GM19023 (cell line): ENCODE data around the gene SCIMP.
"Not testable (repeated sequence)": the region's sequence is repeated elsewhere in the genome, so short reads cannot be mapped to it uniquely, and the experiment has no call there.

Source experiments
- ATAC-seq: cut with Tn5 transposase; IDR thresholded peaks from one replicate; pipeline ENCODE4 v1.9.1; 2021; ENCODE audit warnings: mild to moderate bottlenecking, moderate library complexity; ENCODE audit not compliant: unreplicated experiment

Gene SCIMP

DNA sequence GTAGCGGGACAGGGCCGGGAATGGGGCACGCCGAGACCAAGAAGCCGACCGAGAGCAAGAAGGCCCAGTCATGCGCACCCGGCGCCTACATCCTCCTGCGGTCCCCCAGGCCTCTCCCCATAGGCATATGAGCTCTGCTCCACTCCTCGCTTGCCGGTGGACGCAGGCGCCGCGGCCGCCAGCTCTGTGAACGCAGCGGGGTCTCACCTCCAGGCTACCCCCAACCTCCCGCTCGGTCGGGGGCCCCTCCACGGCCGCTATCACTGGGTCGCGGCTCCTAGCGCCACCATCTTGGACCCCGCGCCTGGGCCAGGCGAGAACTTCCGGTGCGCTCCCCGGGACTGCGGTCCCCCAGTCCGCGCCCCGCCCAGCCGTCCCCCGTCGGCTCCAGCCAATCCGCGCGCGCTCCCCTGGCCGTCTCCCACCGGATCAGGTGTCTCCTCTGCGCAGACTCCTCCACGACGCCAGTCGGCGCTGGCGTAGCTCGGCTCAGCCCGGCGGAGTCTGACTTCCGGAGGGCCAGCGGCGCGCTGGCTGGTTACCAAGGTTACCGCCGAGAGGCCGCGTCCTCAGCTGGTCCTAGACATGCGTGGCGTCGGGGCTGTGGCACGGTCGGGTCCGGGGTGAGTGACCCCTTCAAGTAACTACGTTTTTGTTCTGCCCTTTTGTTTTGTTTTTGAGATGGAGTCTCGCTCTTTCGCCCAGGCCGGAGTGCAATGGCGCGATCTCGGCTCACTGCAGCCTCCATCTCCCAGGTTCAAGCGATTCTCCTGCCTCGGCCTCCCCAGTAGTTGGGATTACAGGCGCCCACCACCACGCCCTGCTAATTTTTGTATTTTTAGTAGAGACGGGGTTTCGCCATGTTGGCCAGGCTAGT is 42.9 kb downstream of the SCIMP start, which contains the start of gene ZNF594:
ZNF594 (minus strand) TSS at position 328 of the 877 bp plus-strand sequence. CDS start 7,612 bp downstream, outside the sequence.
- ATAC-seq: peak; percentile 98

DNA sequence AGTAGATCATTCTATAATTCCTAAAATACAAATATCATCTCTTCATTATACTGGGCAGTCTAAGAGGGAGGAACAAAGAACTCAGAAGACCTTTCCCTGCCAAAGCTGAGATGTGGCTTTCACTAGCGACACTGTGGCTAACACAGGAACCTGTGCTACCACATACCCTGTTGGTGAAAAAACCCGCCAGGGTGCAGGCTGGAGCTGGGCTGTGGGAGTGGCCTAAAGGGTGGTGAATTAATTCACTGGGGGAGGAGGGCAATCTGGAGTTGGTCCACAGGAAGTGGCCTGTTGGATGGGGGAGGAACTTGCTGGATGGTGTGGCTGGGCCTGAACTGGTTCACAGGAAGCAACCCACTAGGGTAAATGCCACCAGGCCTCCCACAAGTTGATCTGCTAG is 50.4 kb downstream of the SCIMP start:
- no peak for ATAC-seq

DNA sequence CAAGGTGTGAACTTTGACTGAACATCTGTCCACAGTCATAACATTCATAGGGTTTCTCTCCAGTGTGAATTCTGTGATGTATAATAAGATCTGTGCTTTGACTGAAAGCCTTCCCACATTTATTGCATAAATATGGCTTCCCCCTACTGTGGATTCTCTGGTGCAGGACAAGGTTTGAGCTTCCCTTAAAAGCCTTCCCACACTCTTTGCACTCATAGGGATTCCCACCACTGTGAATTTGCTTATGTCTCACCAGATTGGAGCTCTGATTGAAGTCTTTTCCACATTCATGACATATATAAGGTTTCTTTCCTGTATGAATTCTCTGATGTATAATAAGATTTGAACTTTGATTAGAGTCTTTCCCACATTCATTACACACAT is 51.3 kb downstream of the SCIMP start:
- ATAC-seq: no peak

DNA sequence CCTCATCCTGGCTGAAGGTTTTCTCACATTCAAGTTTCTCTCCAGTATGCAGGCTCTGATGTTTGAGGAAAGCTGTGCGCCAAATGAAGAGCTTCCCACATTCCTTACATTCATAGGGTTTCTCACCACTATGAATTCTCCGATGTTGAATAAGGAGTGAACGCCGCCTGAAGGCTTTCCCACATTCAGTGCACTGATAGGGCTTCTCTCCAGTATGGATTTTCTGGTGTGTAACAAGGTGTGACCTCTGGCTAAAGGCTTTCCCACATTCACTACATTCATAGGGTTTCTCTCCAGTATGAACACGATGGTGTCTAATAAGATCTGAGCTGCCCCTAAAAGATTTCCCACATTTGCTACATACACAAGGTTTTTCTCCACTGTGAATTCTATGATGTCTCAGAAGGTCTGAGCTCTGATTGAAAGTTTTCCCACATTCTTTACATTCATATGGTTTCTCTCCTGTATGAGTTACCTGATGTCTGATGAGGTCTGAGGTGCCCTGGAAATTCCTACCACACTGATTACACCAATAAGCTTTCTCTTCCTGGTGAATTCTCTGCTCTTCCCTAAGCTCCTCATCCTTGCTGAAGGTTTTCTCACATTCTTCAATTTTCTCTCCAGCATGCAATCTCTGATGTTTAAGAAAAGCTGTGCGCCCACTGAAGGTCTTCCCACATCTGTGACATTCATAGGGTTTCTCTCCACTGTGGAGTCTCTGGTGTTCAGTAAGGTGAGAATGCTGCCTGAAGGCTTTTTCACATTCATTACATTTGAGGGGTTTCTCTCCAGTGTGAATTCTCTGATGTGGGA is 51.9 kb downstream of the SCIMP start:
- ATAC-seq: no peak

DNA sequence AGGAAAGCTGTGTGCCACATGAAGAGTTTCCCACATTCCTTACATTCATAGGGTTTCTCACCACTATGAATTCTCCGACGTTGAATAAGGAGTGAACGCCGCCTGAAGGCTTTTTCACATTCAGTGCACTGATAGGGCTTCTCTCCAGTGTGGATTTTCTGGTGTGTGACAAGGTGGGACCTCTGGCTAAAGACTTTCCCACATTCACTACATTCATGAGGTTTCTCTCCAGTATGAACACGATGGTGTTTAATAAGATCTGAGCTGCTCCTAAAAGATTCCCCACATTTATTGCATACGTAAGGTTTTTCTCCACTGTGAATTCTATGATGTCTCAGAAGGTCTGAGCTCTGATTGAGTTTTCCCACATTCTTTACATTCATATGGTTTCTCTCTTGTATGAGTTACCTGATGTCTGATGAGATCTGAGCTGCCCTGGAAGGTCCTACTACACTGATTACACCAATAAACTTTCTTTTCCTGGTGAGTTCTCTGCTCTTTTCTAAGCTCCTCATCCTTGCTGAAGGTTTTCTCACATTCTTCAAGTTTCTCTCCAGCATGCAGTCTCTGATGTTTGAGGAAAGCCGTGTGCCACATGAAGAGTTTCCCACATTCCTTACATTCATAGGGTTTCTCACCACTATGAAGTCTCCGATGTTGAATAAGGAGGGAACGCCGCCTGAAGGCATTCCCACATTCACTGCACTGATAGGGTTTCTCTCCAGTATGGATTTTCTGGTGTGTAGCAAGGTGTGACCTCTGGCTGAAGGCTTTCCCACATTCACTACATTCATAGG is 53.0 kb downstream of the SCIMP start:
- ATAC-seq: no peak

DNA sequence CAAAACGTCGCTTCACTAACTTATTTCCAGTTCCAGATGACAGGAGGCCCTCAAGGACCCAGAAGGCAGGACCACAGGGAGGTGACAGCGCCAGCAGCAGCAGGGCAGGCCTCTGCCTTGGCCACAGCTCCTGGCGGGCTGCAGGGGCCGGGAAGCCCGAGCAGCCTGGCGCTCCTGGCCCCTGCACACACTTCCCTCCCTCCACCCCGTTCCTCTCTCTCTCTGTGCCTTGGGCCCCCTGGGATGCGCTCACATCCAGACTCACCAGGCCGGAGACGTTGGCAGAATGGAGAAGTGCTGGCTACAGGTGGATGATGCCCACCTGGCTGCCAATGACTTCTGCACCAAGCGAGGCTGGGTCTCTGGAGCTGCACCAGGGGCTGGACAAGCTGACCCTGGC is 55.7 kb downstream of the SCIMP start:
- ATAC-seq: no peak

DNA sequence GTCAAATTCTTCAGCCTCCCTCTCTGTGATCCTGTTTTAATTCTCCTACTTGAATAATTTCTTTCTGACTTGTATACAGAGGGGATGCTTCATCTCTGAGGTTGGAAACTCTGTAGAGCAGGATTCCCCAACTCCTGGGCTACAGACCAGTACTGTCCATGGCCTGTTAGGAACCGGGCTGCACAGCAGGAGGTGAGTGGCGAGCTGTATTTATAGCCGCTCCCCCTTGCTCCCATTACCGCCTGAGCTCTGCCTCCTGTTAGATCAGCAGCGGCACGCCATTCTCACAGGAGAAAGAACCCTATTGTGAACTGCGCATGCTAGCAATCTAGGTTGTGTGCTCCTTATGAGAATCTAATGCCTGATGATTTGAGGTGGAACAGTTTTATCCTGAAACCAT is 59.6 kb downstream of the SCIMP start:
- ATAC-seq: not testable (repeated sequence)

DNA sequence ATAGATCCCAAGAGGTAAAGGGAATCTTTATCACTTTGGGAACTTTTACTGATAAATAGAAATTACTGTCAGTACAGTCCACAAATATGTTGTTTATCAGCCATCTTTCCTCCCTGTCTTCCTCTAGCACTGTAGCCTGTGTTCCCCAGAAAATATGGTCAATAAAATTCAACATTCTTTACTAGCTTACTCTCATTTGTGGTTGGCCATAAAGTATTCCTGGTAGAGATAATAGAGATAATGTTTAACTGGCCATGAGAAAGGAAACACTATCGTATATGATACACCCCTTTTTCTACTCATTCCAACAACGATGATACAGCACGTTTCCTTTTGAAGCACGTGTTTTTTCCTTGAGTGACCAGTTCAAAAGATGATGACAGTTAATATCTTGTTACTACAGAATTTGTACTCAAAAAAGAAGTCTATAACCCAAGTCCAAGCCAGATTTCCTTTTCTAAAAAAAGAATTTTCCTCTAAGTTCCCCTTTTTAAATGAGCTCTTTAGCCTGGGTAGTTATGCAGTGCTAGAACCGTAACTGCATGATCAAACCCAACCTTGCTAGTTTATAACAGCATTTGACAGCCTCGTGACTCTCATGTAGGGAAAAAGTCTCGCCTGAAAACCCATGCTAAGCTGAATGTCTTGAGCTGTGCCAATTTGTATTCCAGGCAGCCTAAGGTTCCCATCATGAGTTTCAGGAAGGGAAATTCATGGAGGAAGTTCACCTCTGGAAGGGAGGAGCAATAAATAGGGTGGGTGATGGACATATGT is 68.7 kb downstream of the SCIMP start:
- not testable (repeated sequence) for ATAC-seq

DNA sequence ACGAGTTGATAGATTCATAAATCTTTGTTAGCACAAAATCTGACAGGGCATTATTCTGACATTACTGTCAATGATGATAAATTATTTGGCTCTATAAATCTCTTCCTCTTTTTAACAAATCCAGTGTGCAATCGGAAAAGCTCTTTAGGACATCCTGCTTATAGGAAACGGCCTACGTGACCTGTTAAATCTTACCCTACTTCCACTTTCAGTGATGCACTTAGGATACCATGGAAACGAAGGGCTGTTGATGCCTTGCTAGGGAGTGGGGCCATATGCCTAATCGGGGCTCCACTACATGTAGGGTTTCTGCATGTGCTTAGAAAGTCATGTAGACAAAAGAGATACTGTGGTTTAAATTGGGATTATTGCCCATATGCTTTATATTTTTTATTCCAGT is 70.2 kb downstream of the SCIMP start:
- no peak for ATAC-seq

DNA sequence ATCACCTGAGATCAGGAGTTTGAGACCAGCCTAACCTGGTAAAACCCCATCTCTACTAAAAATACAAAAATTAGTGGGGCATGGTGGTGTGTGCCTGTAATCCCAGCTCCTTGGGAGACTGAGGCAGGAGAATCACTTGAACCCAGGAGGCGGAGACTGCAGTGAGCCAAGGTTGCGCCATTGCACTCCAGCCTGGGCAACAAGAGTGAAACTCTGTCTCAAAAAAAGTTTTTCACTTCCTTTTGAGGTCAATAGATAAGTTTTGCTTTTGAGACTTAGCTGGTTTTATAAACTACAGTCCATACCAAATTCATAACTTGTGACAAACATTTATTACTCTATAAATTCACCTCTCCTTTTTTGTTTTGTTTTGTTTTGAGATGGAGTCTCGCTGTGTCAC is 72.9 kb downstream of the SCIMP start:
- ATAC-seq: not testable (repeated sequence)

DNA sequence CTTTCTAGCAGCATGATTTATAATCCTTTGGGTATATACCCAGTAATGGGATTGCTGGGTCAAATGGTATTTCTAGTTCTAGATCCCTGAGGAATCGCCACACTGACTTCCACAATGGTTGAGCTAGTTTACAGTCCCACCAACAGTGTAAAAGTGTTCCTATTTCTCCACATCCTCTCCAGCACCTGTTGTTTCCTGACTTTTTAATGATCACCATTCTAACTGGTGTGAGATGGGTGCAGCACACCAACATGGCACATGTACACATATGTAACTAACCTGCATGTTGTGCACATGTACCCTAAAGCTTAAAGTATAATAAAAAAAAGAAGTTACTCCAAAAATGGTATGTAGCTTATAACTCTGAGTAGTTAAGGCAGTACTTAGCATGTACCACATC is 74.0 kb downstream of the SCIMP start:
- not testable (repeated sequence) for ATAC-seq
